ENCODE results near the gene PSIP1. TPM values are rescaled to one million over a fixed set of nuclear protein-coding genes. Genes with fewer than 3 reads are reported as not detected.

Gene PSIP1
- polyA plus RNA-seq: 94.4 and 100 TPM in 2 replicates

DNA sequence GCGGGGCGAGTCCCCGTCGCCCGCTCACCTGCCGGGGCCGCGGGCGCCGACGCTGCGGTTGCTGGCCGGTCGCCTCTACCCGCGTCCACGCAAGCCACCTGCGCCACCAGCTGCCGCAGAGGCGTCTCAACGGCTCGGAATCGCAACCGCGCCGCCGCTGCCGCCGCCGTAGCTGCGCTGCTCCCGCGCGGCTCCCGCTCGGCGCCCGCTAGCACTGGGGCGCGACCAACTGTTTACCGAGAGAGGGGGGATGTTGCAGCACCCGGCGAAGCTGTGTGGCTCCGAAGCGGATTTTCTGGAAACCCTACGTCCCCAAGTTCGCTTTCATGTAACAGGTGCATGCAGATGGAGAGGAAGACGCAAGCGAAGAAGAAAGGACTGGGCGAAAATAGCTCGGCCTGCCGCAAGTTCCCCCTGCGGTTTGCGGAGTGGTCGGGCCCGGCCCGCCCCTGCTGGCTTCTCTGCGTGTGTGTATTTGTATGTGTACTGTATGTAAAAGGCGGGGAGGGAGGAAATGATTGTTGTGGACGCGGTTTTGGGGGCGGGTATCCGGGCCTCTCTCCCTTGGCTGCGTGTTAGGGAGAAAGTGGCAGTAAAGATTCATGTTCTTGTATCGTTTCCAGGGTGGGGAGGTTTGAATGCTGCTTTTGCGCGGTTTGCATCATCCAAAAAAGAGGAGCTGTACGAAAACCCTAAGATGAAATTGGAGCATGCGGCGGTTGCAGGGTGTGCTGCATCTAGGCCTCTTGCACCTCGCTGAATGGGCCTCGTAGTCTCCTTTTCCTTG, at the start of gene PSIP1:
TSS of gene PSIP1 (minus strand) at position 182 of the 787 bp plus-strand sequence. CDS start 782 bp downstream, outside the sequence.

DNA sequence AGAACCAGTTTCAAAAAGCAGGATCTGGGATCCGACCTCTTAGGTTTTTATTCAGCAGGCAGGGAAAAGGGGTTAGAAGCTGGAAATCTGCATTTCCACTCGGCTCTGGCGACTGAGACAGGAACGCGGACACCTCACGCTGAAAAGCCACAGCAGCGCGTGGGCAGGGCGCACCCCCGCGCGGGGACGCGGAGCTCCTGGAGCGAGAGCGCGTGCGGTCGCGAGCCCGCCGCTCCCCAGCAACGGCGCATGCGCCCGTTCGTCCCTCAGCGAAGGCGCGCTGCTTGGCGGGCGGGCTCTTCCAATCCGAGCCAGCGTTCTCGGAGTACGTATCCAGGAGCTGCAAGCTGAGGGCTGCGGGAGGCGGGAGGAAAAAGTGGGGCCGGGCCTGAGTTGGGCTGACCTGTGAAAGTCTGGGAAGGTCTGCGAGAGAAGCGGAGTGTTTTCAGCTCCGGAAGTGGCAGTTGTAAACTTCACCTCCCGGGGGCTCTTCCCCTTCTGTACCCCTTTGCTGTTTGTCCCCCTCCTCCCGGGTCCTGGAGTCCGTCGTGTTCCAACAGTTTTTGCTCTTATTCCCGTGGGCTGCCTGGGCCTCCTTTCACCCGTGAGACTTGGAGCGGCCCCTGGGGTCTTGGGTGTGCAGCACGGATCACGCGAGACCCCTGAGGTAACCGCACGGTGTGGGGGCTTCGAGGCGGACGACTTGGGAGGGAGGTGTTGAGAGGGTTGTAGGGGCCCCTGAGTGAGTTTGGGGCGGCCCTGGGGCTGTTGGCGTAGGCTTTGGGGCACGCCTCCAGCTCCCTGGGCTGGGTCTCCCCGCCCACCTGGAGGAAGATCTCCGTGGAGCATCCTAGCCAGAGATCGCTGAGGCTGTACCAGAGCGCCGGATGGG, 42.1 kb upstream of the PSIP1 start, which contains the start of gene CCDC171:
TSS of gene CCDC171 (plus strand) at position 408 of the 892 bp plus-strand sequence. CDS start 11,046 bp downstream, outside the sequence.

DNA sequence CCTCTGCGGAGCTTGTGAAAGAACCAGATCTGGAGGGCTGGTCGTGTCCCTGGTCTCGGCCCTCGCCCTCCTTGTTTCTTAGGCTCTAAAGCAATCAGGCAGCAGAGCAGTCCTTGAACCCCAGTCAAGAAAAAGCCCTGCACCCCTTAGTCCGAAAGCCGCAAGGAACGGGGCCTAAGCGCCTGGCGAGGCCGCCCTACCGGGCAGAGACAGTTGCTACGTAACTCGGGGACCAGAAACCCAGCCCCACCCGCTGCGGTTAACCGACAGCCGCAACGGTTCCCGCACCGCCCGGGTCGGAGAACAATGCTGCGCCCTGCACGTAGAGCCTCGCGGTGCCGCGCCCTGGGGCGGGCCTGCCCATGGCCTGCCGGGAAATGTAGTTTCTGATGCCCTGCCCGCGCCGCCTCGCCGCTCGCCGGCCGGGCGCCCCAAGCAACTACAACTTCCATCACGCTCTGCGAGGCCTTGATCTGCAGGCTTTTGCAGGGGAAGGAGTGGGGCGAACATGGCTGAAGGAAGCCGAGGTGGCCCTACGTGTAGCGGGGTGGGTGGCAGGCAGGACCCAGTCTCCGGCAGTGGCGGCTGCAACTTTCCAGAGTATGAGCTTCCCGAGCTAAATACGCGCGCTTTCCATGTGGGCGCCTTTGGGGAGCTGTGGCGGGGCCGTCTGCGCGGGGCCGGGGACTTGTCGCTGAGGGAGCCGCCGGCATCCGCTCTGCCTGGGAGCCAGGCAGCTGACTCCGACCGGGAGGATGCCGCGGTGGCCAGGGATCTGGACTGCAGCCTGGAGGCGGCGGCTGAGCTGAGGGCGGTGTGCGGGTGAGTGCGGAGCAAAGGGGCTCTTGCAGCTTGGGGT, 88.2 kb downstream of the PSIP1 start, which contains the start of gene SNAPC3:
TSS of gene SNAPC3 (plus strand) at position 505 of the 859 bp plus-strand sequence. CDS start at position 509, 4 bp downstream.

Other genes starting within 250 kb of the PSIP1 start
- 30.1 and 40.2 TPM in 2 replicates for gene TTC39B, start 203.8 kb downstream of the PSIP1 start, polyA plus RNA-seq
- 34.0 and 55.7 TPM in 2 replicates for gene SNAPC3, start 88.1 kb downstream of the PSIP1 start, polyA plus RNA-seq
- gene CCDC171, start 42.1 kb upstream of the PSIP1 start, polyA plus RNA-seq: 2.3 and 4.4 TPM in 2 replicates